Stimulated activated CD4-positive, alpha-beta T cell treated with anti-CD3 and anti-CD28 coated beads, TNF-alpha, amount 100 ng/mL, for 24 hours (primary cell): ENCODE results near the gene SYN1.
A peak's percentile ranks its signal among the peaks of the same experiment; 100 is the strongest.

Experiments
- DNase-seq, 3 experiments: peaks; one replicate each; pipeline ENCODE4 v3.0.0-alpha.2; 2020; ENCODE audit warnings: low read depth in 3 of 3

The SYN1 gene

DNA sequence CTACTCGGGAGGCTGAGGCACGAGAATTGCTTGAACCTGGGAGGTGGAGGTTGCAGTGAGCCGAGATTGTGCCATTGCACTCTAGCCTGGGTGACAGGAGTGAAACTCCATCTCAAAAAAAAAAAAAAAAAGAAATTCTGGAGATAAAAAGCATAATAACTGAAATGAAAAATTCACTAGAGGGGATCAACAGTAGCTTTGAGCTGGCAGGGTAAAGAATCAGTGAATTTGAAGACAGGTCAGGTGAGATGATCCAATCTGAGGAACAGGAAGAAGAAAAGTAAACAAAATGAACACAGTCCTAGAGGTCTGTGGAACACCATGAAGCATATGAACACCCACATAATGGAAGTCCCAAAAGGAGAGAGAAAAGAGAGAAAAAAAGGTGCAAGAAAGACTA, 22.4 kb downstream of the SYN1 start:
- no peak for DNase-seq

- no peak for DNase-seq
Measured at GRCh38 chrX:47596256-47596655, 23.4 kb downstream of the SYN1 start.

DNA sequence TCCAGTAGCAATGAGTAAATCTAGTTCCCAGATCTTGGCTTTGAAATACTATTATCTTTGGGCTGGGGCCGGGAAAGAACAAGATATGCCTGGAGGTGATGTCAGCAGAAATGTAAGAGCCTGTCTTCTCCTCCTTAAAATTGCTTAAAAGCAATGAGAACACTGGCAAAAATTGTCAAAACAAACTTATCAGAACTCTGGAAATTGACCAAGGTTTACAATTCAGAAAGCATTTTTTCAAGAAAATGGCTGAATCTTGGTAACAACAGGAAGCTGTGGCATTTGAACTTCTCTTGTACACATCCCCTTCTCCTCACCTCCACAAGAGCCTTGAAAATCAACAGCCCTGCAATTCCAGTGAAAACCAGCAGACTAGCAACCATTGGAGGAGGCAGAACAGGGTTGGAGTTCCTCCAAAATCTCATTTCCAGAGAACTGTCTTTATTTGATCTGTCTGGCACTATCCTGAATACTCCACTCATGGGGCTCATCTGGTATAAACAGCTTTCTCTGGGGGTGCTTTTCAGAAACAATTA, 23.9 kb downstream of the SYN1 start:
- DNase-seq: no peak

DNA sequence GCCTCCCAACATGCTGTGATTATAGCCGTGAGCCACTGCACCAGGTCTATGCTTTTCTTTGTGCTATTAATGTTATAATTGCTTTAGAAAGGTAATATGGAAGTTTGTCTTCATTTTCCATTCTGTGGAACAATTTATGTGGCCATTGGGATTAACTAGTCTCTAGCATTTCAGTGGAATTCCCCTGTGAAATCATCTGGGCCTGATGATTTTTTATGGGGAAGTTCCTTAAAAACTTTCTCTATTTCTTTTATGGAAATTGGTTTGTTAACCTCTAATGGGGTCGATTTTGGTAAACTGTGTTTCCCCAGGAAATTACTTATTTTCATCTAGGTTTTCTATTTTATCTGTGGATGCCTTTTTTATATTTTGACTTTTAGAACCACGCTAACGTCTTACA, 26.1 kb downstream of the SYN1 start:
- no peak for DNase-seq

- DNase-seq: no peak
Measured at GRCh38 chrX:47590984-47591383, 28.7 kb downstream of the SYN1 start.

DNA sequence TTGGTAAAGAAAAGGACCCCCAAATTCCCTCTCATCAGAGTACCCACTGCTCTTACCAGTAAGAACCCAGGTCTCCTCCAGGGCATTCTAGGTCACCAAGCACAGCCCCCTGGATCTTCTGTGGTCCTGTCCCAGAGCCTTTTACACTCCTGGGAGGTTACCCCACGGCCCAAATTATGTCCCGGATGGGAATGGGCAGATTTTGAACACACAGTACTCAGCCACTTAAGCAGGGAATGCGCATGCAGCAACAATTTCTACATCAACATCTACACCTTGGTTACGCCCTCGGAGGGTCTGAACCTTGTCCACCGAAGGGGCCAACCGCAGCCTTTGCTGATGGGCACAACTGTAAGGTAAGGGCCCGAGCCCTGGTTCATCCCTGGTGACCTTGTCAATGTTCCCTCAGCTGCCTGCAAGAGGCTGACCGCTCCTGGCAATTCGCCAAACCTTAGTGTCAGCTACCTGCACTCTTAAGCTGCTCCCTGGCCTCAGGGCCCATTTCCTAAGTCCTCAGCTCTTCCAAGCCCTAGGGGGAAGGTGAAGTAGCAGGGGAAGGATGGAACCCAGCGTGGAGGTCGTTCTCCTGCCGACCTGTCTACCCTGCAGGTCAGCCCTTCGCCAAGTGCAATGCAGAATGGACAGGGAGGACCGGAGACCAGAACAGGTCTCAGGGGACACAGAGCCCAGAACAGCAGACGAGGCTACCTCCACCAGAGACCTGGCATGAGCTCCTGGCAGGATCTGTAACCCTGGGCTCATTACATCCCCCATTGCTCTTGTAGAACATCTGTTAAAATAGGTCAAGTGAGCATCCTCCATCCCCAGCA, 31.5 kb downstream of the SYN1 start:
- DNase-seq: no peak

DNA sequence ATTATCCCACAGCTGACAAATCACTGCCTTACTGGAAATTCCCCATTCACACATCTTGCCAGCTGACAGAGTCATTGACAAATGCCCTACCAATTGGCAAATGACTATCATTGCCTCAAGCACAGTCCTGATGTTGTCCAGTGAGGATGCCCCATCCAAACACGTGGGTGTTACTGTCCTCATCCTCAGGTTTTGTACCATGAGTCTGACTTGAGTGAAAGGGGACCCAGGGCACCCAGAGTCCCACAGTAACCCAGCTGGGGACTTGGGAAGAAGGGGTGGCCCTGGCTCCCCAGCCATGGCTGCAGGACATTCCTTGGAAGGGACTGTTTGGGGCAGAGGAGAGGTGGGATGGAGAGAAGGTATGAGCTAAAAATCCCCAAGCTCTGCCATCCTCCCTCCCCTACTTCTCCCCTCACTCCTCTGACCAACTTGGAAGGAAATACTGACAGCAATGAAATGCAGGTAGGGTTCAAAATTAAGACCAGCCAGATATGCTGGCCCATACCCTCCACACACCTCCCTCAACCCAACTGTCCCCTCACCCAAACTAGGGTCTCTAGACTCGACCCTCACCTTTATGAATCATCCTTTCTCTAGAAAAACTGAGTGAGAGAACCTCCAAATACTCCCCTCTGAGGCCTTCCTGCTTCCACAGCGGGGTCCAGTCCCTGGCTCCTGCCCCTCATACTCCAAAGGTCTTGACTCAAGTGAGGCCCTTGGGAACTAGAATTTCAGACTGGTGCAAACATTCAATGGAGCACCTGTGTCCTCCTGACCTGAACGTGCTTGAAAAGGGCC, 32.4 kb downstream of the SYN1 start:
- no peak for DNase-seq

DNA sequence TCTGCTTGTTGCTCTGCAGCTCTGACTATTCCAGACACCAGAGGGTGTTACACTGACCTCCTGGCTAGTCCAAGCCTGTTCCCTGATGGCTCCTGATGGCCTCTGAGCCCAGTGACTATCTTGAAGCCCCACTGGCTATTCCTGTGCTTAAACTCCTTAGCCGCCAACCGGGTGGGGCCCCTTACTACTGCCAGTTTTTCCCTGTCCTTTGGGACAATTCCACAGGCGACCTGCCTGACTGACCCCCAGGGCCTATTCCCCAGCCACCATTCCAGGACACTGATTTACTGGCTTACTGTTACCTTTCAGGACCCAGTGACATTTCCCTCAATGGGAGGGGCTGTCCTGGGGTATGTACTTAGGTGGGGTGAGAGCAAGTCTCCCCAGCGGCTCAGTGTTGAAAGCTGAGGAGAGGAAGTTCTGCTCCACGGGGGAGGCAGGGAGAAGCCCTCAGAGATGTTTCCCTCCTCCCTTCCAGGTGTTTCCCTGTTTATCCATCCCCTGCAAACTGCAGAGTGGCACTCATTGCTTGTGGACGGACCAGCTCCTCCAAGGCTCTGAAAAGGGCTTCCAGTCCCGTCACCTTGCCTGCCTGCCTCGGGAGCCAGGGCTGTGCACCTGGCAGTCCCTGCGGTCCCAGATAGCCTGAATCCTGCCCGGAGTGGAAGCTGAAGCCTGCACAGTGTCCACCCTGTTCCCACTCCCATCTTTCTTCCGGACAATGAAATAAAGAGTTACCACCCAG, 33.4 kb downstream of the SYN1 start:
- DNase-seq: no peak

GRCh38 chrX:47585273-47585672, 34.4 kb downstream of the SYN1 start:
- no peak for DNase-seq

GRCh38 chrX:47584714-47585113, 34.9 kb downstream of the SYN1 start:
- no peak for DNase-seq

DNA sequence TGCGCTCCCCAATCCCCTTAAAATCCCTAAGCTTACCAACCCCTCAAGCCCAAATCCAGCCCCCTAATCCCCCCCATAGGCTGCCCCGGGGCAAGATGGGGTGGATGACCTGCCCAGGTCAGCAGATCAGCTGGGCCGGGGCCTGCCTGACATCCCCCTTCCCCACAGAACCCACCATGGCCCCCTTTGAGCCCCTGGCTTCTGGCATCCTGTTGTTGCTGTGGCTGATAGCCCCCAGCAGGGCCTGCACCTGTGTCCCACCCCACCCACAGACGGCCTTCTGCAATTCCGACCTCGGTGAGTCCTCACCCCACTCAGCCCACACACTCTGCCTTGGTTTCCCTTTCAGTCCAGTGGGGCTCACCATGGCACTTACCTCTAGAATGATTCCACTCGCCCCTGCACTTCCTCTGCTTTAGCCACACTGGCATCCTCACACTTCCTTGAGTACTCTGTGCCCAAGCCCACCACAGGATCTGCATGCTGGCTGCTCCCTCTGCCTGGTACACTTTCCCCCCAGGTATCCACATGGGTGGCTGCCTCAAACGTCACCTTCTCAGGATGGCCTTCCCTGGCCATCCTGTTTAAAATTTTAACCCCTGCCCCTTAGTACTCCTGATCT, 36.3 kb downstream of the SYN1 start:
- no peak for DNase-seq

- peak; percentile 43 to 82 (median 58) for DNase-seq
Measured at GRCh38 chrX:47581731-47582647, 37.7 kb downstream of the SYN1 start, which contains the start of gene TIMP1. TIMP1 (plus strand) TSS chrX:47582436; CDS start chrX:47583416, 980 bp downstream.

GRCh38 chrX:47579537-47579936, 40.1 kb downstream of the SYN1 start:
- peak in 1 of 3 experiments; percentile 48 for DNase-seq

GRCh38 chrX:47578692-47579091, 41.0 kb downstream of the SYN1 start:
- DNase-seq: no peak

- no peak for DNase-seq
Measured at GRCh38 chrX:47577901-47578300, 41.8 kb downstream of the SYN1 start.

- DNase-seq: no peak
Measured at GRCh38 chrX:47577424-47577823, 42.2 kb downstream of the SYN1 start.

DNA sequence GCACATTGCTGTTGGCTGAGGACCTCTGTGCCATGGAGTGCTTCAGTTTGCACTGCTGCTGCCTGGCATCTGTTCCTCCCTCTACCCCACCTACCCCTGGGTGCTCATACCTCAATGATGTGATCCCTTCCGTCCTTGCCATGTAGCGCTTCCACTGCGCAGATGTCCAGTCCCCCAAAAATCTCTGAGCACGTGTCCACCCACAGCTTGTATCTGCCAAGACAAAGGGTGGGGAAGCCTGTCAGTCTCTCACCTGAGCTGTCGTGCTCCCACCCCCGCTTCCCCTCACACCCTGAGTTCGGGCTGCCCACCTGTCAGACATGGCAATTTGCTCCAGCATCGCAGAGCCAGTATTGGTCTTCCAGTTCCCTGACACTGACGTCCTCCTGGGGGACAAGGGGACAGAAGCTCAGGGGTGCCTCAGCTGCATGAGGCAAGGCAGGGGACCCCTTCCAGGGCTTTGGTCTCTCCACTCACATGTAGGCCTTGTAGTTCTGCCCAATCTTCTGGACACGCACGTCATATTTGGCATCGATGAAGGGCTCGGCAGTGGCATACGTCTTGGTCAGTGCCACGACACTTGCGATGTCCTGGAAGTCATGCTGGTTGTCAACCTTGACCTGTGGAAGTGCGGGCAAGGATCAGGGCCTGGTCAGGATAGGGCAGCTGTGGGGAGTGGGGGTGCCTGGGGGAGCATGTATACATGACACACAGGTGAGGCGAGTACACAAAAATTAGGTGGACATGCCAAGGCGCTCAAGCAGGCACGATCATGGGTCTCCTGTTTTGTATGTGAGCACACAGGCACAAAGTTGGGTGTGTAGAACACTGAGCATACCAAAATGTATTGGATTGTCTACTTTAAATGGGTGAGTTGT, 43.4 kb downstream of the SYN1 start:
- DNase-seq: no peak

DNA sequence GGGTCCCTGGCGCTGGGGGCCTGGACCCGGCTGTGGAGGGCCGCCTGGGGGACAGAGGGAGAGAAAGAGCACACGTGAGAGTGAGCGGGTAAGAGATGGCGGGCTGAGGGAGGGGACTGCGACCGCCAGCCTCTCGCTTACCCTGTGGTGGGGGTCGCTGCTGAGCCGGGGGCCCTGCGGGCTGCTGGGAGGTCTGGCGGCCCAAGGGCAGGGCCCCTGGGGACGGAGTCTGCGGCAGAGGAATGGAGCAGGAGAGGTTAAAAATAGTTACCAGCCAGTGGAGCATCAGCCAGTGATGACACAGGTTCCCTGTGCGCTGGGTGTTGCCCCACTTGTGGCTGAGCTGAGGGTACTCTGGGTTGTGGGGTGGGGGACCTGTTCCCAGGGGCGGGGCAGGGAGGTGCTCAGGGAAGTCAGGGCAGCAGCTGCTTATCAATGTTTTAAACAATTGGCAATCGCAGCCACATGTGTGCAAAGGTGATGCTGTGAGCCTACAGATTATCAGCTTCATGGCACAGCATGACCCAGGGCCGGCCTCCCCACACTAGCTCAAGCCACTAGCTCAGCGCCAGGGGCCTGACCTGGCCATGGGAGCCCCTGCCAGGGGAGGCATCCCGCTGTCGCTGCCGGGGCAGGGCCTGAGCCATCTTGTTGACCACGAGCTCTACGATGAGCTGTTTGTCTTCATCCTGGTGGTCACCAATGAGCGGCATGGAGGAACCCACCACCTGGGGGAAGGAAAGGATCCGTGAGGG, 44.9 kb downstream of the SYN1 start:
- no peak for DNase-seq

DNA sequence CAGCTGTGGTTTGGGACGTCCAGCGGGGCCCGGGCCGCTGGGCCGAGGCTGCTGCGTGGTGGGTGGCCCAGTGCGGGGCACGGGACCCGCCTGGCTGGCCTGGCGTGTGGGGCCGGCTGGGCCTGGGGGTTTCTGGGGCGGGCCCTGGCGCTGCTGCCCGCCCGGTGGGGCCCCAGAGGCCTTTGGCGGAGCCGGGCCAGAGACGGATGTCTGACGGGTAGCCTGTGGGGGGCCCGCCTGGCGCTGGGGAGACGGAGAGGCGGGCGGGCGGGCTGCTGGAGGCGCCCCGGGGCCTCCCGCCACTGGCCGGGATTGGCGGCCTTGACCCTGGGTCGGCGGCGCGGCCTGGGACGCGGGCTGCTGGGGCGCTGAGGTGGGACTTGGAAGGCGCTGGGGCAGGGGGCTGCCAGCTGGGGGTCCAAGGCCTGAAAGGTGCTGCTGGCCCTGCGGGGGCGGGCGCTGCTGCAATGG, 45.5 kb downstream of the SYN1 start:
- DNase-seq: no peak
